Fibroblast of skin of right quadriceps (primary cell): Measurements from ENCODE around the gene PGA3.
"Not testable (repeated sequence)": the region's sequence is repeated elsewhere in the genome, so short reads cannot be mapped to it uniquely, and the experiment has no call there.

ENCODE experiments used
- DNase-seq: peaks from one replicate; pipeline ENCODE4 v3.0.0-alpha.2; 2013

Gene PGA3

DNA sequence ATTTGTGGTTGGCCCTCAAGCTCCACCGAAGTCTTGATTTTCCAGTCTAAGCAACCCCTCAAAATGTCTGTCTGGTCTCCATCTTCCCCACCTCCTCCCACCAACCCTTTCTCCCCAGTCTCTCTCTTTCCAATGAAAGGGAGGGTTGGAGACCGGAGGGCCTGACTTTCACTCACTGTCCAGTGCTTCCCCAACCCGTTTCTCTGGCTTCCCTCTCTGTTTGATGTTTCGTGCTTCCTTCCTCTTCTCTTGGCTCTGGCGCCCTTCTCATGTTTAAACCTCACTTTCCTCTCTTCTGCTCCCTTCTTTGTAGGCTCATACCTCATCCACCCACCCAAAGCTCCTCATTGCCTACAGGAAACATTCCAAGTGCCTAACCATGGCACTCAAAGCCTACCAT, 31.0 kb upstream of the PGA3 start:
- no peak for DNase-seq

DNA sequence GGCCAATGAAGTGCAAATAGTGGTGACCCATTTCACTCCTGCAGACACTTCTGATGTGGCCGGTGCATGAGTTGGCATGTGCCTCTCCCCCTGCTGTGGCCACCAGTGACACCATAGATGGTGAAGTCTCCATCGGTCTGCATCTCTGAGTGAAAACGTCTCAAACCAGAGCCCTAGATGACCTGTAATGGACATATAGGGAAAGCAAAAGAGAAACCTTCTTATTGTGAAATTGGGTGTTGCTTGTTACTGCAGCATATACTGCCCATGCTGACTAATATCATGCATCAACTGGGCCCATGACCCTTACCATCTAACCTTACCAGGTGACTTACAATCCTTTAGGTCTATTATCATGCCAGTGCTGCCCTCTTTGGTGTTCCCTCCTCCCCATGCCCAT, 30.4 kb upstream of the PGA3 start:
- DNase-seq, result no peak

DNA sequence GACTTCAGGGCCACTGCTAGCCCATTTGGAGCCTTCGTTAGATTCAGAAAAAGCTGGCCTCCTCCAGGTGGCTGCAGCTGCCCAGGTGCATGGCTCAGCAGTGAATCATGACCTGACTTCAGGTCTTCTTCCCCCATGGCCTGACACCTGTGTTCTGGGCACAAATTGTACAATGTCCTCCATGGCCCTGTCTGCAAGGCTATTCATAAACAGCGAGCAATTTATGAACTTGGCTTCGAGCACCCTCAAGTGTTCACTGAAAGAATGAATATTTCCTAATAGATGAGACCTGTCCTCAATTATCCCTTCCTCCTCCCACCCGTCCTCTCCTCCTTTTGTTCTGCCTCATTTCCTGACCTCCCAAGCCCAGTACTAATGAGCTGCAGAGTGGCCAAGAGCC, 29.9 kb upstream of the PGA3 start:
- no peak for DNase-seq

DNA sequence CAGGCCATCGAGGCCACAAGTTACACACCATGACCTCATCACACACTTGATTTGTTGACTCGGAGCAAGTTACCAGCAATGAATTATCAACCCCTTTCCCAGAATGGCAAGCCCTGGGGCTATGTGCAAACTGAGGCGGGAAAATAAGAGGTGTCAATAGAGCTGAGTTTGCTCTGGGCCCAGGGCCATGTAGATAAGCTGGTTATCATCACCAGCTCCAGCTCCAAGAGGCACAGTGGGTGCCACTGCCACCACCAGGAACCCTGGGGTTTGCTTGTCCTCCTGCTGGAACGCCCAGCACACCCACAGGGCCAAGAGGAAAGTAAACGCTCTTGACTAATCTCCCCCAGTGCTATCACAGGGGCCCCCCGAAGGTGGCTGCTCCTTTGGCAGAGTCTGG, 29.0 kb upstream of the PGA3 start:
- no peak for DNase-seq

DNA sequence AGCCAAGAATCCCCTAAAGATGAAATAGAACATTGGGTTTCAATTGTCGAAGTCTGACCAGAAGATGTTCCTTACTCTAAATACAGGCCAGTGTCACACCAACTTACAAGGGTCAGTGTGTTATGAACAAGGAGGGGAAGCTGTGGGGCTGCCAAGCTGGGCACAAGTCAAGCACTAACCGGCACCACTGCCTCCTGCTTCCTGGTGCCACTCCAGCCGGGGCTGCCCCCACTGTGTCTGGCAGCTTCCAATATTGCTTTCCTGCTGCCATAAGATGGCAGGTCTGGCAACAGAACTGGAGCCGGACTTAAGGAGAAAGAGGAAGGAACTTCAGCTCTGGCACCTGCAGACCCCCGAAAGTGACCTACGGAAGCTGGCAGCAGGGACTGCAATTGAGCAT, 28.4 kb upstream of the PGA3 start:
- DNase-seq, result no peak

DNA sequence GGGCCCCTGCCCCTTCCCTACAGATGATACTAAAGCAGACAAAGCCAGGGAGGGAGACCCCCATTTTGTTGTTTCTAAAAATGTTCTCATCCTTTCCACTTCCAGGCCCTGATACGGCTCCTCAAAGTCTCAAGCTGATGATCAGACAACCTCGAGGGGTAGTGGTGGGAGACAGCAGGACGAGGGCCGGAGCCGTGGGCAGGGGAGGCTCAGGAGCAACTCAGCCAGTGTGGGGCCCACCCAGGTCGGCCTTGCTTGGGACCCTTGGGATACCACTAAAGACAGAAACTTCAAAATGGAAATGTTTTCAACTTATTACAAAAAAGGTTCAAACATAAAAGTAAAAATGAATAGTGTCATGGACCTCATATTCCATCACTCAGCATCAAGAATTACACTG, 26.9 kb upstream of the PGA3 start:
- no peak for DNase-seq

DNA sequence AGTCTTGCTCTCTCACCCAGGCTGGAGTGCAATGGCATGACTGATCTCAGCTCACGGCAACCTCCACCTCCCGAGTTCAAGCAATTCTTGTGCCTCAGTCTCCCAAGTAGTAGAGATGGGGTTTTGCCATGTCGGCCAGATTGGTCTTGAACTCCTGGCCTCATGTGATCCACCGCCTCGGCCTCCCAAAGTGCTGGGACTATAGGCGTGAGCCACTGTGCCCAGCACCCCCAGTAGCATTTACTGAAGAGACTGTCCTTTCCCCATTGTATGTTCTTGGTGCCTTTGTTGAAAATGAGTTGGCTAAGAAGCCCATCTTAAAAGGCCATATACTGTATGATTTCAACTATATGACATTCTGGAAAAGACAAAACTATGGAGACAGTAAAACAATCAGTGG, 23.1 kb upstream of the PGA3 start:
- DNase-seq, result not testable (repeated sequence)

DNA sequence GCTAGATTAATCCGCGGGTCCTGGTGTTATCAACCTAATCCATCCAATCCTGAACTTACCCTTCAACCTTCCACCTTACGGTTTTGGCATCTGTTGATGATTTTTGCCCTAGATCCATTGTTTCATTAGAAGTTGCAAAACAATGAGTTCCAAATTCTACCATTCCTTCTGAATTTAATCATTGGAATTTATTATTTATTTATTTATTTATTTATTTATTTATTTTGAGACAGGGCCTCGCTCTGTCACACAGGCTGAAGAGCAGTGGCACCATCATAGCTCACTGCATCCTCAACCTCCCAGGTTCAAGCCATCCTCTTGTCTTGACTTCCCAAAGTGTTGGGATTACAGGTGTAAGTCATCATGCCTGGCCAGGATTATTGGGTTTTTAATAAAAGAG, 21.8 kb upstream of the PGA3 start:
- DNase-seq, result no peak

DNA sequence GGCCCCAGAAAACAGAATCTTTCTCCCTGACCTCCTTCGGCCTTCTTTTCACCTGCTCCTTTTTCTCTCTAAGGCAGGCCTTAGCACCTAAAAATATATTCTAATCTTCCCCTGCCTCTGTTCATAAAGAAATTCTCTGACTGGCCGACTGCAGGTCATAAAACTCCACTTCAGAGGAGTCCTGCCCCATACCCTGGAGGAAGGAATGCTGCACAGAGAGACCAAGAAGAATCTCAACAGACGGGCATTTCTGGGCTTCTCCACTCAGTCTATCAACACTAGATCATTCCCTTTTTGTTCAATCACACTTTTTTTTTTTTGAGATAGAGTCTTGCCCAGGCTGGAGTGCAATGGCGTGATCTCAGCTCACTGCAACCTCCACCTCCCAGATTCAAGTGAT, 19.7 kb upstream of the PGA3 start:
- no peak for DNase-seq

DNA sequence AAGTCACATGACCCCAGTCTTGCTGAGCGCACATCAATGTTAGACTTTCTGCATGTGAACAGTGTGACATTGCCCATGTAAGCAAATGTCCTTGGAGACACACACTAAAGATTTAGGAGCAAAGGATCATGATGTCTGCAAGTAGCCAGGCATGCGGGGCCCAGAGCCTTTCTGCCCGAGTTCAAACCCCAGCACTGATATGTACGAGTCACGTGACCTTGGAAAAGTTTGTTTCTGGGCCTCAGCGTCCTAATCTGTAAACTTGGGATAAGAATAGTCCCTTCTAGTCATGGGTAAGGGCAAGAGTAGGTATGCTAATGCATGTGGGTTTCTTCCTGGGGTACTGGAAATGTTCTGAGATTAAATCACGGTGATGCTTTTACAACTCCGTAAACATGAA, 16.8 kb upstream of the PGA3 start:
- DNase-seq, result no peak

DNA sequence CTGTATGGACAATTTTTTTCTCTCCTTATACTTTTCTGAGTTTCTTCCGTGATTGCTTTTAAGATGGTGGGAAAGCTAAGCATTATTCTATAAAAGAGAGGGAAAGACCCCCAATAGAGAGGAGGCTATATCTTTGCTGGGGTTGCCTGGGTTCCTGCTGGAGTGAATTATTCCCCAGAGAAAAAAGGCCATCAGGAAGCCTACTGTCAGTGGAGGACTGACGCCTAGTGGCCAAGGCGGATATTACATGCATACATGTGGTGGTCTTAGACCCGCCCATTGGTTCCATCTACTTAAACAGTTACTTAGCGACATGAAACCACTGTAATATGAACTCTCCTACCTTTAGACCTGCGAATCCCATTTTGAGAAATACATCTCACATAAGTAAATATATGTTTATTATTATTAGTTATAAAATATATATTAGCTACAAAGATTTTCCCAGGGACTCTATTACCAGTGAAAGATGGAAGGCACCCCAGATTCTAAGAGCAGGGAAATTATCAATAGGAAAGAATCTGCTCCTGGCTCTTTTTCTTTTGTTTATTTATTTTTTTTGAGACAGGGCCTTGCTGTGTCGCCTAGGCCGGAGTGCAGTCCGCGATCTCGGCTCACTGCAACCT, 15.7 kb upstream of the PGA3 start:
- DNase-seq, result peak; percentile 66

DNA sequence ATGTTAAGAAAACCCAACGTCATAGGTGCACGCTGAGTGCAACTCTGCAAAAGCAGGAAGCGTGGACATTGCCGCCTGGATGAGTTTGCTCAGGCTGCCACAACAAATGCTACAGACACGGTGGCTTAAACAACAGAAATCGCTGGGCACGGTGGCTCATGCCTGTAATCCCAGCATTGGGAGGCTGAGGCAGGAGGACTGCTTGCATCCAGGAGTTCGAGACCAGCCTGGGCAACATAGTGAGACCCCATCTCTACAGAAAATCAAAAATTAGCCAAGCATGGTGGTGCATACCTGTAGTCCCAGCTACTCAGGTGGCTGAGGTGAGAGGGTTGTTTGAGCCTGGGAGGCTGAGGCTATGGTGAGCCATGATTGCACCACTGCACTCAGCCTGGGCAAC, 13.4 kb upstream of the PGA3 start:
- DNase-seq, result no peak

DNA sequence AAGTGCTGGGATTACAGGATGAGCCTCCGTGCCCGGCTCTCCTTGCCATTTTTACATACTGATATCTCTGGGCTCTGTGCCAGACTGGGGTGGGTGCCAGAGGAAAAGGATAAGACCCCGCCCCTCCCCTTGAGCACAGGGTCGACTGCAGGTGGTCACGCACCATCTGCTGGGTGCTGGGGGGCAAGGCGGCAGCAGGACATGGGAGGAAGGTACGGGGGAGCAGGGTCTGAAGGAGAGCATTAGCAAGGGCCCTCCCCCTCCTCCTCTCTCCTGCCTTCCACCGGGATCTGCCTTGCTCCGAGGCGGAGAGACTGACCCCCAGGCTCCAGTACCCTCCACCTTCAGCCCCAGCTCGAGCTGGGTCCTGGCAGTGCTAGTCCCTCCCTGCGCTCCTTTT, 9.7 kb upstream of the PGA3 start:
- no peak for DNase-seq

DNA sequence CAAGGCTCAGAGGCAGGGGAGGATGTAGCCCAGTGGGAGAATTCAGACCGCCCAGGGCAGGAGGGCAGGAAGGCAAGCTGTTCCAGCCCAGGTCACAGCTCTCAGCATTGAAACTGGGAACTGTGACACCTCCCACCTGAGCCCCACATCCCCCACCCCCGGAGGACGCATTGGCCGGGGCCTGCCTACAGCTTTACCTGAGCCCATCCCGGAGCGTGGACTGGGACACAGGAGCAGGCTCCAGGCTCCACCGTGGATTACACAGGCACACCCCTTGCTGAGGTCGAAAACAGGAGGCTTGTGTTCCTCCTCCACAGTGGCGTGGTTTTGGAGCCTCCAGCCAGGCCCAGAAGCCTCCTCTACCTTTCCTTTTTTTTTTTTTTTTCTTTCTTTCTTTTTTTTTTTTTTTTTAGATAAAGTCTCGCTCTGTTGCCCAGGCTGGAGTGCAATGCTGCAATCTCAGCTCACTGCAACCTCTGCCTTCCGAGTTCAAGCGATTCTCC, 9.1 kb upstream of the PGA3 start:
- no peak for DNase-seq

DNA sequence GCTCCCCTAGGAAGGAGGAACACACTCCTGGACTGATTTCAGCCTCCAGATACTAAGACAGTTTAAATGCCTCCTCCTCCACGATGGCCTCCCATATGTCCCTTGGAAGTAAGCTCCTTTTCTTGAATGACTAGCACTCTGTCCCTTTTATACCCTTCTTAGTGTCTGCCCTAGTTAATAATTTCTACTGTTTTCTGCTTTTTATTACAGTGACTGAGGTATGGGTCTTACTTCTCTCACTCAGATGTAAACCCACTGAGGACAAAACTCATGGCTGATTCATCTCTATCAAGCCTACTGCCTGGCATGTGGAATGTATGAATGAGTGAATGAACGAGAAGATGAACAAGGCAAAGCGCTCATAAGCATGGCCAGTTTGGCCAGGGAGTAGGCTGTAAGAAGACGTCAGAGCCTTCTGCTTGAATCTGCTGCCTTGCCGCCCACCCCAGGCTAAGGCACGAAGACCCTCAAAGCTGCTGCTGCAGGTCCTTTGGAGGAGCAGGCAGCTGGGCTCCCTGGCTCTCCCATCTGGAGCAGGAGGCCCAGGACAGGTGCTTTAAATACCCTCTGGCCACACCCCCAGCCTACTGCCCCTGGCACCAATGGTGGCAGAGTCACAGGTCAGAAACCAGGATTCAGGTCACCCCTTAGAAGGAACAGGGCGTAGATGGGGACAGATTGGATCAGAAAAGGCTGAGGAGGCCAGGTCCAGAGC, 8.2 kb upstream of the PGA3 start:
- DNase-seq, result no peak

DNA sequence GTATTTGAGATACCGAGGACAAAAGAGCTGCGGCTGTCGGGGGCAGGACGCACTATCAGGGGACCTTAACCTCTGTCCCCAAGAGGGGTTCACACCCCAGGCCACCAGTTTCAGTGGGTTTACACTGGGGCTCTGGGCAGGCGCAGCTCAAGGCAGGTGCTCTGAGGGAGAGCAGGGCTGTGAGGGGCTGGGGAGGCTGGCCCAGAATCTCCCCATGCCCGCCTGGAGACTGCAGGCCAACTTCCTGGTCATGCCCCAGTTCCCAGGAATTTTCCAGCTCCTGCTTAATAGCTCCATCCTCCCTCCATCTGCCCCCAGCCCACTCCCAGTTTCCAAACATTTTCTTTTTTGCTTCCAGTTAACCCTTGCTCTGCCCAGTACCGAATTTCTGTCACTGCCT, 7.6 kb upstream of the PGA3 start:
- no peak for DNase-seq

DNA sequence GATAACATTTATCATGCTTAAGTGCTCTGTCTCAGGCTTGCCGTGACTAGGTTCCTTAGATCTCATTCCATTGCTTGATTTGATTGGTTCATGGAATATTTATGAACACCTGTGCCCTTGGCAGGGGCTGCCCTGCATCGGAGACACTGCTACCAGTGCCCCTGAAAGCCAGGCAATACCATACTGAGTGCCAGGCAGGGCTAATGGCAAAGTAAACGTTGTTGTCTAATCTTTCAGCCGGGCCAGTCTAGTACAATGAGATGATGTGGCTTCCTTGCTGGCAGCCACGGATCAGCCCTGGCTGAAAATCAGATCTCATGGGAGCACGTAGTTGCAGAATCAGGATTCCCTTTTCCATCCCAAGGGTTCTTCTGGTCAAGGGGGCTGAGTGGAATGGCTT, 5.0 kb upstream of the PGA3 start:
- no peak for DNase-seq

DNA sequence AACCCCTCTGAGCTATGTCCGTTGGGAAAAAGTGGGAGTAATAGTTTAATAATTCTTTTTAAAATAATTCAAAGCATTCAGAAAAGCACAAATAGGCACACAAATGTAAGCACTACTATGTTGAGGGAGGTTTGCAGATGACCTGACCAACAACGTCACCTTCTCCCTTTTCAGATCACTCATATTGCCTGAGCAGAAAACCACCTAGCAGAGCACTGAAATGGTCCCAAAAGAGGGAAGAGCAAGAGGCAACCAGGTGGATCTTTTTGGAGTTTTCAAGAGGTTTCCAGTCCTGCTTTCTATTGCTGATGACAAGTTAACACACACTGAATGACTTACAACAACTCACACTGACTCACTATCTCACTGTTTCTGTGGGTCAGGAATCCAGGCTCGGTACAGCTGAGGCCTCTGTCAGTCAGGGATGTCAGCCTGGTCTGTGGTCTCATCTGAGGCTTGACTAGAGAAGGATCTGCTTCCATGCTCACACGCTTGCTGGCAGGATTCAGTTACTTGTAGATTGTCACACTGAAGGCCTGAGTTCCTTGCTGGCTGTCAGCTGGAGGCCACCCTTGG, 4.3 kb upstream of the PGA3 start:
- no peak for DNase-seq

DNA sequence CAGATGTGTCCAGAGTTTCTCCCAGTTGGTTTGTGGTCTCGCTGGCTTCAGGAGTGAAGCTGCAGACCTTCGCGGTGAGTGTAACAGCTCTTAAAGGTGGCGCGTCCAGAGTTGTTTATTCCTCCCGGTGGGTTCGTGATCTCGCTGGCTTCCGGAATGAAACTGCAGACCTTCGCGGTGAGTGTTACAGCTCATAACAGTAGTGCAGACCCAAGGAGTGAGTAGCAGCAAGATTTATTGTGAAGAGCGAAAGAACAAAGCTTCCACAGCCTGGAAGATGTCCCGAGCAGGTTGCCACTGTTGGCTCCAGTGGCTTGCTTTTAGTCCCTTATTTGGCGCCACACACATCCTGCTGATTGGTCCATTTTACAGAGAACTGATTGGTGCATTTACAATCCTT, 1.8 kb upstream of the PGA3 start:
- no peak for DNase-seq

DNA sequence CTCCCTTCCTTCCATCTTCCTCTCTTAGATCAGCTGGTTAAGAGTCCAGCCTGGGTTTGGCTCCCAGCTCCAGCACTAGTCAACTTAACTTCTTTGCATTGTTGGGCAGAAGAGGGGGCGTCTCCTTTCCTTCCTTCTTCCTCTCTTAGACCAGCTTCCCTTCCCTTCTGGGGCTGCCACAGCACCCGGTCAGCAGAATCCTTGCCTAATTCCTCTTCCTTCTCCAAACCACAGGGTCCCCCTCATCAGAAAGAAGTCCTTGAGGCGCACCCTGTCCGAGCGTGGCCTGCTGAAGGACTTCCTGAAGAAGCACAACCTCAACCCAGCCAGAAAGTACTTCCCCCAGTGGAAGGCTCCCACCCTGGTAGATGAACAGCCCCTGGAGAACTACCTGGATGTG, 558 bp downstream of the PGA3 start:
- DNase-seq, result not testable (repeated sequence)

DNA sequence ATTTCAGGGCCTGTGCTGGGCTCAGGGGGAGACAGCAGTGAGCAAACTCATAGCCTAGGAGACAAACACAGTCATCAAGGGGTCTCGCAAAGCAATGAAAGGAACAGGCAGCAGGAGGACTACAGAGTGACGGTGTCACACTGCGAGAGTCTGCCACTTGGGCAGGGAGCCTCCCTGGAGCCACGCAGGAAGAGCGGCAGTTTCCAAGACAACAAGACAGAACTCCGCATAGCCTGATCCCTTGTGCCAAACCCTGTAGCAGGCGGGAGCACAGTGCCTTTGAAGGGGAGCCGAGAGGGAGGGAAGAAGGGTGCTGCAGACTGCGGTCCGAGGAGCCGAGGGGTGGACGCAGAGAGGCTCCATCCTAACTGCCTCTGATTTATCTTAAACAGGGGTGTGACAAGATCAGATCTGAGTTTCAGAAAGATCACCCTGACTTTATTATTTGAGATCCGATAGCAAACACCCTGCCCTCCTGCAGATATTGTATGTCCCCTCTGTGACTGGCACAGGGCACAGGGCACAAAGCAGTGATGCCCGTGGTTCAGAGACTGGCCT, 1.3 kb downstream of the PGA3 start:
- DNase-seq, result not testable (repeated sequence)

DNA sequence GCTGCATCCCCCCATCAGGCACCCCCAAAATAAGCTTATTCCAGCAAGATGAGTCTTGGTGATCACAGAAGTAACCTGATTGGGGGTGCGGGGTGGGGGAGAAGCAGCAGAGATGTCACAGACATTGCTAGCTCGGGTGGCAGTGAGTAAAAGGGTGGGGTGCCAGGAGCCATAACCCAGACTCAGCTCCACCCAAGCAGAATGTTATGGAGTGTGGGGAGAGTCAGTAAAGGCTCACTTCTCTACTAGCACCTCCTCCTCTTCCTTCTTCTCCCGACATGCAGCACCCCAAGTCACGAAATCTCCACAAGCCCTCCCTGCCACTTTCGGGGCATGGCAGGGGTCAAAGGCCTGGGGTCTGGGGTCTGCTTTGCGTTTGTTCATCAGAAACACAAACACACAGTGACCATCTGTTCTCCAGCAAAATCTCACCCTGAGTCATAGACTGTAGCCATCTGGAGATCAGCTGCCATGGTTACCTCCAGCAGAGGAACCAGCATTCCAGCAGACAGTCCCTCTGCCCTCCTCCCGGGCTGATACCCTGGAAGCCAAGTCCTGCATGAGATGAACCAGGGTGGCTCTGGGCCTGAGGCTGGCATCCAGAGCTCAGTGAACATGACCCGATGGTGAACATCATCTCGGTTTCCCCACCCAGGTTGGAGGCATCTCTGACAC, 4.5 kb downstream of the PGA3 start:
- not testable (repeated sequence) for DNase-seq

DNA sequence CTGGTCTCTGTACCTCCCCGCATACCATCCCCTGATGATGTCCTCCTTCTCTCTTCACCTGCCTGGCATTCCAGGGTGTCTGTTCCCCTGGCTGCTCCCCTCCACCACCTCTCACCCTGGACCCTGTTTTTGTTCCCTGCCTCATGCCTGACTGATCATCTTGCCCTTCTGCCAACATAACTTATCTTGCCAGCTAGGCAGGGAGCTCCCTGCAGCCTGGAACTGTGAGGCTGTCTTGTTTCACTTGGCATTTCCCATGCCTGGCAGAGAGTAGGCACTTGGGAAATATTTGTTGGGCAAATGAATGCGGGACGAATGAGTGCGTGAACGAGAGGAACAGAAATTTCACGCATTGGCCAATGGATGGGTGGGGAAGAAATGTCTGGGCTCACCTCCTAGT, 7.3 kb downstream of the PGA3 start:
- not testable (repeated sequence) for DNase-seq
